Neuronal stem cell (in vitro differentiated cells): Measurements from ENCODE around the gene RHBDL2.

Experiments
- DNase-seq: peaks from one replicate; pipeline ENCODE4 v3.0.0-alpha.2; 2013; ENCODE audit warnings: low spot score
- H2AFZ ChIP-seq: one replicate; pipeline ENCODE4 v1.6.1; 2013; ENCODE audit warnings: mild to moderate bottlenecking, low read length, inconsistent platforms
- H2AK5ac ChIP-seq: 2 replicates; pipeline ENCODE4 v1.6.1; 2013; ENCODE audit warnings: low read depth, mild to moderate bottlenecking, inconsistent platforms, low read length, moderate library complexity, mixed read lengths
- H2BK120ac ChIP-seq: 2 replicates; pipeline ENCODE4 v1.6.1; 2013; ENCODE audit warnings: low read depth, mild to moderate bottlenecking, inconsistent platforms, low read length, moderate library complexity, mixed read lengths
- H2BK12ac ChIP-seq: one replicate; pipeline ENCODE4 v1.6.1; 2013; ENCODE audit warnings: low read length, inconsistent platforms
- H2BK15ac ChIP-seq: 2 replicates; pipeline ENCODE4 v1.6.1; 2013; ENCODE audit warnings: mild to moderate bottlenecking, low read length, inconsistent platforms, mixed read lengths
- H2BK5ac ChIP-seq: one replicate; pipeline ENCODE4 v1.6.1; 2013; ENCODE audit warnings: inconsistent platforms, mild to moderate bottlenecking, low read length, moderate library complexity
- H3K14ac ChIP-seq: one replicate; pipeline ENCODE4 v1.6.1; 2013; ENCODE audit warnings: low read length, inconsistent platforms
- H3K18ac ChIP-seq: 2 replicates; pipeline ENCODE4 v1.6.1; 2013; ENCODE audit warnings: low read length, inconsistent platforms
- H3K23ac ChIP-seq: 2 replicates; pipeline ENCODE4 v1.6.1; 2013; ENCODE audit warnings: low read depth, mild to moderate bottlenecking, mixed read lengths, low read length, inconsistent platforms; ENCODE audit not compliant: poor library complexity
- H3K27ac ChIP-seq: replicated peaks from 3 replicates; pipeline ENCODE4 v1.5.1; 2013; ENCODE audit warnings: low read length, inconsistent platforms
- H3K27me3 ChIP-seq, 3 experiments: 2 replicates each; pipeline ENCODE4 v1.6.1; 2013; ENCODE audit warnings: low read length in 3 of 3, mild to moderate bottlenecking in 2 of 3, inconsistent platforms in 1 of 3, low read depth in 1 of 3, mixed read lengths in 1 of 3, moderate library complexity in 1 of 3; ENCODE audit not compliant: control insufficient read depth in 3 of 3, insufficient read depth in 3 of 3
- H3K36me3 ChIP-seq, 2 donors: replicated peaks in 1 of 2; 2 replicates each; pipeline ENCODE4 v1.6.1; 2013; ENCODE audit warnings: low read length in 2 of 2; ENCODE audit not compliant: control insufficient read depth in 2 of 2, insufficient read depth in 2 of 2
- H3K4ac ChIP-seq: 2 replicates; pipeline ENCODE4 v1.6.1; 2013; ENCODE audit warnings: inconsistent platforms, mild to moderate bottlenecking, low read length, moderate library complexity
- H3K4me1 ChIP-seq, 2 donors: 1 replicate in 1 of 2; 2 replicates in 1 of 2; pipeline ENCODE4 v1.6.1; 2013; ENCODE audit warnings: low read length in 2 of 2, low read depth in 1 of 2; ENCODE audit not compliant: control insufficient read depth in 2 of 2, insufficient read depth in 1 of 2
- H3K4me2 ChIP-seq: one replicate; pipeline ENCODE4 v1.6.1; 2013; ENCODE audit warnings: mild to moderate bottlenecking, low read length, inconsistent platforms; ENCODE audit not compliant: insufficient read depth, poor library complexity, severe bottlenecking
- H3K4me3 ChIP-seq, 2 donors: 2 replicates each; pipeline ENCODE4 v1.5.1; 2013; ENCODE audit warnings: low read length in 2 of 2, mild to moderate bottlenecking in 2 of 2, inconsistent platforms in 1 of 2, moderate library complexity in 1 of 2
- H3K79me1 ChIP-seq: one replicate; pipeline ENCODE4 v1.6.1; 2013; ENCODE audit warnings: low read depth, mild to moderate bottlenecking, inconsistent platforms, low read length, moderate library complexity
- H3K9ac ChIP-seq: one replicate; pipeline ENCODE4 v1.6.1; 2013; ENCODE audit warnings: mild to moderate bottlenecking, low read depth, low read length, inconsistent platforms; ENCODE audit not compliant: poor library complexity
- H3K9me3 ChIP-seq, 2 donors: replicated peaks in 1 of 2; 2 replicates each; pipeline versions ENCODE3 to v1.6.1; 2013; ENCODE audit warnings: low read length in 2 of 2, mild to moderate bottlenecking in 2 of 2, inconsistent platforms in 1 of 2, low read depth in 1 of 2, mixed read lengths in 1 of 2, moderate library complexity in 1 of 2; ENCODE audit not compliant: control insufficient read depth in 2 of 2, insufficient read depth in 1 of 2
- H4K8ac ChIP-seq: one replicate; pipeline ENCODE4 v1.6.1; 2013; ENCODE audit warnings: low read depth, mild to moderate bottlenecking, inconsistent platforms, low read length, moderate library complexity
- H4K91ac ChIP-seq: one replicate; pipeline ENCODE4 v1.6.1; 2013; ENCODE audit warnings: low read length, low read depth, mild to moderate bottlenecking, inconsistent platforms; ENCODE audit not compliant: poor library complexity
- WGBS, 2 donors: extraction: QIAGEN DNeasy Blood & Tissue Kit; methylation state at CpG; one replicate each; pipeline ENCODE4 v1.1.7; 2013; ENCODE audit warnings: missing lambda C conversion rate in 2 of 2, mixed read lengths in 1 of 2; ENCODE audit not compliant: insufficient read length in 2 of 2, insufficient replicate concordance in 1 of 2; ENCODE audit errors: extremely low coverage in 2 of 2; 5-methylcytosine and 5-hydroxymethylcytosine counted together

RHBDL2 gene

DNA sequence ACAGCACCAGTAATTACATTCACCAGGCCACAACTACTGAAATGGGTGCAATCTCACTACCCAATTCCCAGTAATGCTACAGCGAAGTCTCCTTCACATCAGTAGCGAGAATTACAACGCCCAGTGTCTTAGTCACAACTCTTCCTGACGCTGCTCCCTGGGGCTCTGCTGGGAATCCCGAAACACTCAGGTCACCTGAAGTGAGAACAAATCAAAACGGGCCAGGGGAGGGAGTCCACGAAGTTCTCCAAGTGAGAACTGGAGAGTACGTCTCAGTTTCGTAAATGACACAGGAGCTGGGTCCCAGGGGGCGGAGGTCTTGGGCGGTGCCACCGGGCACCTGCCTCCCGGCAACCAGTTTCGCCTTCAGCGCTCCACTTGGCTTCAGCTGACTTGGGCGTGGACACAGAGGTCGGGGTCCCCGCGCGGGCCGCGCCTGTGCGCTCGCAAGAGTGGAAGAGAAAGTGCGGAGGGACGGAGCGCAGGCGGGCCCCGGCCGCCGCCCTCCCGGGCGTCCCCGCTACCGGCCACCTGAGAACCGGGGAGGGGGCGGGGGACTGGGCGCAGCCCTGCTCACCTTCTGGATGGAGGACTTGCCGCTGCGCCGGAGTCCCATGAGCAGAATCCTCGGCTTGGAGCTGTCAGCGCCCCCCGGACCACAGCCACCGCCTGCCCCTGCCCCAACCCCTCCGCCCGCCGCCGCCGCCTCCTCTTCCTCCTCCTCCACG, 82.6 kb downstream of the RHBDL2 start:
- Histone ChIP-seq H3K79me1 (peaks cover 5% of the 10 kb centered on the region), H2BK15ac (no peak overlapping the region), H3K4me1 (peaks cover 3 to 5% of the 10 kb centered on the region in 2 donors), H2AFZ (peak overlapping the region; percentile 94), H3K4me2 (peak overlapping the region; percentile 67), H3K4ac (no peak overlapping the region), H2BK120ac (no peak overlapping the region), H3K18ac (peak overlapping the region; percentile 88), H2BK5ac (no peak overlapping the region), H2BK12ac (no peak overlapping the region), H3K9me3 (no peaks in the 10 kb centered on the region), H3K14ac (no peak overlapping the region), H3K27me3 (no peaks in the 10 kb centered on the region), H3K27ac (no peak overlapping the region), H3K9ac (peak overlapping the region; percentile 82), H4K91ac (no peak overlapping the region), H3K4me3 (peak overlapping the region; percentile 96 to 97), H4K8ac (no peak overlapping the region), H2AK5ac (no peak overlapping the region), H3K23ac (peak overlapping the region; percentile 92), H3K36me3 (peaks cover 11 to 56% of the 10 kb centered on the region in 2 donors)
- DNase-seq, result peak; percentile 21
- WGBS, 2 donors, result no CpG with 5 or more reads among the region's 51 CpGs

DNA sequence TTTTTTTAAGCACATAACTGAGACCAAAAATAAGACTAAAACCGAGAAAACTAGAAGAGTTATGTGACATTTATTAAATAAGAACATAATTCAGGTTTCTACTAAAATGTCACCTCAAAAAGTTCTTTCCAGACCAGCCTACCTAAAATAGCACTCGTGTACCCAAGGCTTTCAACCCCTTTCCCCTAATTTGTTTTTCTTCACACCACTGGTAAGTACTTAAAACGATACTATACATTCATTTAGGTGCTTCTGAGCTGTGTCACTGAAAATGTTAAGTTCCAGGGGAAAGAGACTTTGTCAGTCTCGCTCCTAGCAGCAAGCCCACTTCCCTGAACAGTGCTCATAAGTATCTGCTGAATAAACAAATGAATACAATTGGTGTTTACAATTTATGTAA, 88.8 kb downstream of the RHBDL2 start:
- Histone ChIP-seq H3K18ac (no peak overlapping the region), H2BK120ac (no peak overlapping the region), H3K23ac (no peak overlapping the region), H4K91ac (no peak overlapping the region), H3K4ac (no peak overlapping the region), H2BK15ac (no peak overlapping the region), H3K27ac (no peak overlapping the region), H3K79me1 (peaks cover 2% of the 10 kb centered on the region), H2BK12ac (no peak overlapping the region), H4K8ac (no peak overlapping the region), H3K4me1 (no peaks in the 10 kb centered on the region), H3K9me3 (no peaks in the 10 kb centered on the region), H3K36me3 (peaks cover 11 to 91% of the 10 kb centered on the region in 2 donors), H2AK5ac (no peak overlapping the region), H3K9ac (no peak overlapping the region), H3K4me2 (no peak overlapping the region), H3K14ac (no peak overlapping the region), H3K4me3 (no peak overlapping the region), H3K27me3 (no peaks in the 10 kb centered on the region), H2AFZ (no peak overlapping the region), H2BK5ac (no peak overlapping the region)
- WGBS, 2 donors, result no CpG with 5 or more reads among the region's 4 CpGs
- no peak for DNase-seq

DNA sequence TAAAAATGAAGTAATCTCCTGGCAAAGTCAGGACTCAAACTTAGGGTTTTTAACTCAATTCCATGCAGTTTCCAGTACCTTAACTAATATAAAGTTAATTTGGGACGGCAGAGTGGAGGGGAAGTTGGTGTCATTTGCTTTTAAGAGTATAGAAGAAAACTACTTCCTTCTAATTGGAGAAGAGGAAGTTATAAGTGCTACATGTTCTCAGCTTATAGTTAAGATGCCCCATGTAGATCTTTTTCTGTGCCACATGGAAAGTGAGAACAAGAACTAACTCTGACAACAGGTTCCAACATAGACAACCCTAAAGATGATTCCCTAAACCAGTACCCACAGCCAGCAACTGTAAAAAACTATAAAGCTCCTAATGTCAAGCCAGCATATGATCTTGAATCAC, 93.6 kb downstream of the RHBDL2 start:
- Histone ChIP-seq H4K91ac (no peak overlapping the region), H3K27me3 (no peaks in the 10 kb centered on the region), H2BK12ac (no peak overlapping the region), H3K4ac (no peak overlapping the region), H3K9me3 (no peaks in the 10 kb centered on the region), H3K14ac (no peak overlapping the region), H3K27ac (no peak overlapping the region), H3K4me3 (no peak overlapping the region), H3K79me1 (no peaks in the 10 kb centered on the region), H2BK120ac (no peak overlapping the region), H4K8ac (no peak overlapping the region), H3K18ac (no peak overlapping the region), H3K23ac (no peak overlapping the region), H2BK5ac (no peak overlapping the region), H3K9ac (no peak overlapping the region), H2BK15ac (no peak overlapping the region), H3K36me3 (peaks cover 9 to 96% of the 10 kb centered on the region in 2 donors), H3K4me2 (no peak overlapping the region), H2AFZ (no peak overlapping the region), H2AK5ac (no peak overlapping the region), H3K4me1 (no peaks in the 10 kb centered on the region)
- WGBS, 2 donors, result no CpG with 5 or more reads among the region's 1 CpG
- no peak for DNase-seq

DNA sequence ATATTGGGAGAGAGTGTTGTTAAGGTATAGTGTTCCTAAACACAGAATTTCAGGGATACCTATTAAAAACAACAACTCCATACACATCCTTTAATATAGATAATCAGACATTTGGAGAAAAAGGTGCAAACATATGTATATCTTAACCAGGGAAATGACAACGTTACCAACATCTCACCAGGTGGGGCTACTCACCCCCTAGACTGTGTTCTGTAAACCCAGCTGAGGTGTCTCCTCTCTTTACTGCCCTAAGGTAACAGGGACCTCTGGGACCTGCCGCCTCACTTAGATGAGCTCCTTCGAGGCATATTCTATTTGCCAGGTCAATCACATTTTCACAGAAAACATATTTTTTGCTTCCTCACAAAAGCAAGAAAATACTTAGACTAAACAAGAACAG, 95.4 kb downstream of the RHBDL2 start:
- no peak overlapping the region for H3K9ac ChIP-seq
- no peaks in the 10 kb centered on the region for H3K9me3 ChIP-seq
- H3K4me1 ChIP-seq, result no peaks in the 10 kb centered on the region
- H2BK12ac ChIP-seq, result no peak overlapping the region
- no peak overlapping the region for H3K14ac ChIP-seq
- H2AK5ac ChIP-seq, result no peak overlapping the region
- no peak overlapping the region for H4K8ac ChIP-seq
- H4K91ac ChIP-seq, result no peak overlapping the region
- DNase-seq, result no peak
- H3K36me3 ChIP-seq, result peaks cover 9 to 93% of the 10 kb centered on the region in 2 donors
- H3K4me3 ChIP-seq, result no peak overlapping the region
- H3K79me1 ChIP-seq, result no peaks in the 10 kb centered on the region
- H3K4me2 ChIP-seq, result no peak overlapping the region
- no peak overlapping the region for H3K23ac ChIP-seq
- H2BK120ac ChIP-seq, result no peak overlapping the region
- no peak overlapping the region for H3K27ac ChIP-seq
- H3K18ac ChIP-seq, result no peak overlapping the region
- H2BK5ac ChIP-seq, result no peak overlapping the region
- H2AFZ ChIP-seq, result no peak overlapping the region
- no peaks in the 10 kb centered on the region for H3K27me3 ChIP-seq
- WGBS, 2 donors, result no CpG with 5 or more reads among the region's 3 CpGs
- H2BK15ac ChIP-seq, result no peak overlapping the region
- no peak overlapping the region for H3K4ac ChIP-seq
